IMR-90 (cell line): ENCODE results near the gene OPALIN.

Source experiments
- MAZ ChIP-seq: IDR thresholded peaks from 2 replicates; pipeline ENCODE4 v1.6.1; 2012; ENCODE audit warnings: low read depth, mild to moderate bottlenecking, low read length, improper control_type of control experiment, moderate library complexity, borderline replicate concordance
- RAD21 ChIP-seq: IDR thresholded peaks from 2 replicates; pipeline ENCODE4 v1.6.1; 2012; ENCODE audit warnings: low read length, improper control_type of control experiment

GRCh38 chr10:96298362-96298761 is 60.4 kb downstream of the OPALIN start:
- TF ChIP-seq MAZ: no peak
- no peak for TF ChIP-seq RAD21
